GM12878 (cell line): ENCODE data around the gene WDR19.

Experiments used
- CEBPB ChIP-seq, 2 experiments: fragments of 150-350 bp in 1 of 2; IDR thresholded peaks; 2 replicates each; pipeline ENCODE4 v1.6.1; 2012 to 2014; ENCODE audit warnings: low read depth in 2 of 2, low read length in 2 of 2, borderline replicate concordance in 1 of 2, inconsistent platforms in 1 of 2
- MYC ChIP-seq: IDR thresholded peaks from 2 replicates; pipeline ENCODE4 v1.6.1; 2011; ENCODE audit warnings: mild to moderate bottlenecking, low read length, moderate library complexity, inconsistent platforms; ENCODE audit not compliant: insufficient read depth, insufficient replicate concordance, insufficient read length, severe bottlenecking
- NBN ChIP-seq: fragments of 450-650 bp; IDR thresholded peaks from 2 replicates; pipeline ENCODE4 v1.6.1; 2016
- NFXL1 ChIP-seq: fragments of 450-650 bp; IDR thresholded peaks from 2 replicates; pipeline ENCODE4 v1.6.1; 2017; ENCODE audit warnings: antibody characterized with exemption, mild to moderate bottlenecking, borderline replicate concordance
- POLR2A ChIP-seq: IDR thresholded peaks from 2 replicates; pipeline ENCODE4 v1.6.1; 2011; ENCODE audit warnings: low read depth, mild to moderate bottlenecking, low read length
- POLR2AphosphoS5 ChIP-seq: IDR thresholded peaks from 2 replicates; pipeline ENCODE4 v1.6.1; 2011; ENCODE audit warnings: mild to moderate bottlenecking, low read length, inconsistent platforms
- TARDBP ChIP-seq: IDR thresholded peaks from 2 replicates; pipeline ENCODE4 v1.6.1; 2016; ENCODE audit warnings: borderline replicate concordance
- ZBTB11 ChIP-seq: fragments of 450-650 bp; formaldehyde crosslinking; IDR thresholded peaks from 2 replicates; pipeline ENCODE4 v1.5.0; 2022; ENCODE audit warnings: mild to moderate bottlenecking, missing genetic modification characterization
- TF ChIP-seq, protein P1 (sequence below): fragments of 150-350 bp; IDR thresholded peaks from 2 replicates; pipeline ENCODE4 v1.6.1; 2014; ENCODE audit warnings: mild to moderate bottlenecking, low read depth, low read length
- TF ChIP-seq, protein P2 (sequence below), 3 experiments: IDR thresholded peaks in 2 of 3; conservative IDR thresholded peaks in 1 of 3; 2 replicates each; pipeline ENCODE4 v1.5.1; 2011; ENCODE audit warnings: low read depth in 3 of 3, low read length in 3 of 3, mild to moderate bottlenecking in 3 of 3, control low read depth in 2 of 3, moderate library complexity in 2 of 3, inconsistent platforms in 1 of 3, mixed read lengths in 1 of 3; ENCODE audit not compliant: control insufficient read depth in 2 of 3, insufficient read depth in 1 of 3; ENCODE audit errors: extremely low read depth in 1 of 3
- TF ChIP-seq, protein P3 (sequence below): fragments of 450-650 bp; IDR thresholded peaks from 2 replicates; pipeline ENCODE4 v1.6.1; 2014; ENCODE audit warnings: mild to moderate bottlenecking

- TF ChIP-seq, protein P1, sequence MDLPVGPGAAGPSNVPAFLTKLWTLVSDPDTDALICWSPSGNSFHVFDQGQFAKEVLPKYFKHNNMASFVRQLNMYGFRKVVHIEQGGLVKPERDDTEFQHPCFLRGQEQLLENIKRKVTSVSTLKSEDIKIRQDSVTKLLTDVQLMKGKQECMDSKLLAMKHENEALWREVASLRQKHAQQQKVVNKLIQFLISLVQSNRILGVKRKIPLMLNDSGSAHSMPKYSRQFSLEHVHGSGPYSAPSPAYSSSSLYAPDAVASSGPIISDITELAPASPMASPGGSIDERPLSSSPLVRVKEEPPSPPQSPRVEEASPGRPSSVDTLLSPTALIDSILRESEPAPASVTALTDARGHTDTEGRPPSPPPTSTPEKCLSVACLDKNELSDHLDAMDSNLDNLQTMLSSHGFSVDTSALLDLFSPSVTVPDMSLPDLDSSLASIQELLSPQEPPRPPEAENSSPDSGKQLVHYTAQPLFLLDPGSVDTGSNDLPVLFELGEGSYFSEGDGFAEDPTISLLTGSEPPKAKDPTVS, result no peak
- TF ChIP-seq, protein P2, sequence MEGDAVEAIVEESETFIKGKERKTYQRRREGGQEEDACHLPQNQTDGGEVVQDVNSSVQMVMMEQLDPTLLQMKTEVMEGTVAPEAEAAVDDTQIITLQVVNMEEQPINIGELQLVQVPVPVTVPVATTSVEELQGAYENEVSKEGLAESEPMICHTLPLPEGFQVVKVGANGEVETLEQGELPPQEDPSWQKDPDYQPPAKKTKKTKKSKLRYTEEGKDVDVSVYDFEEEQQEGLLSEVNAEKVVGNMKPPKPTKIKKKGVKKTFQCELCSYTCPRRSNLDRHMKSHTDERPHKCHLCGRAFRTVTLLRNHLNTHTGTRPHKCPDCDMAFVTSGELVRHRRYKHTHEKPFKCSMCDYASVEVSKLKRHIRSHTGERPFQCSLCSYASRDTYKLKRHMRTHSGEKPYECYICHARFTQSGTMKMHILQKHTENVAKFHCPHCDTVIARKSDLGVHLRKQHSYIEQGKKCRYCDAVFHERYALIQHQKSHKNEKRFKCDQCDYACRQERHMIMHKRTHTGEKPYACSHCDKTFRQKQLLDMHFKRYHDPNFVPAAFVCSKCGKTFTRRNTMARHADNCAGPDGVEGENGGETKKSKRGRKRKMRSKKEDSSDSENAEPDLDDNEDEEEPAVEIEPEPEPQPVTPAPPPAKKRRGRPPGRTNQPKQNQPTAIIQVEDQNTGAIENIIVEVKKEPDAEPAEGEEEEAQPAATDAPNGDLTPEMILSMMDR (IDR thresholded peaks at IDR 0.05 in 2 of 3, conservative IDR thresholded peaks at IDR 0.05 in 1 of 3; ENCODE audit: control insufficient read depth in 2 of 3, extremely low read depth in 1 of 3, insufficient read depth in 1 of 3, low read depth in 3 of 3, low read length in 3 of 3), result no peak
- TF ChIP-seq TARDBP (no peak), NBN (no peak), POLR2AphosphoS5 (no peak), NFXL1 (no peak), MYC (no peak), POLR2A (no peak), CEBPB (IDR thresholded peaks at IDR 0.05; ENCODE audit: borderline replicate concordance in 1 of 2, low read depth in 2 of 2, low read length in 2 of 2) (no peak), ZBTB11 (CRISPR knock-in tag) (no peak)
- TF ChIP-seq, protein P3, sequence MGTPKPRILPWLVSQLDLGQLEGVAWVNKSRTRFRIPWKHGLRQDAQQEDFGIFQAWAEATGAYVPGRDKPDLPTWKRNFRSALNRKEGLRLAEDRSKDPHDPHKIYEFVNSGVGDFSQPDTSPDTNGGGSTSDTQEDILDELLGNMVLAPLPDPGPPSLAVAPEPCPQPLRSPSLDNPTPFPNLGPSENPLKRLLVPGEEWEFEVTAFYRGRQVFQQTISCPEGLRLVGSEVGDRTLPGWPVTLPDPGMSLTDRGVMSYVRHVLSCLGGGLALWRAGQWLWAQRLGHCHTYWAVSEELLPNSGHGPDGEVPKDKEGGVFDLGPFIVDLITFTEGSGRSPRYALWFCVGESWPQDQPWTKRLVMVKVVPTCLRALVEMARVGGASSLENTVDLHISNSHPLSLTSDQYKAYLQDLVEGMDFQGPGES, result no peak
These were observed 120.6 kb downstream of the WDR19 start for GRCh38 chr4:39302901-39303300.
